ENCODE data around the gene PPP3CB.

- TF ChIP-seq POLR2A (IDR thresholded peaks at IDR 0.05), result no peak
- TF ChIP-seq, protein P1, sequence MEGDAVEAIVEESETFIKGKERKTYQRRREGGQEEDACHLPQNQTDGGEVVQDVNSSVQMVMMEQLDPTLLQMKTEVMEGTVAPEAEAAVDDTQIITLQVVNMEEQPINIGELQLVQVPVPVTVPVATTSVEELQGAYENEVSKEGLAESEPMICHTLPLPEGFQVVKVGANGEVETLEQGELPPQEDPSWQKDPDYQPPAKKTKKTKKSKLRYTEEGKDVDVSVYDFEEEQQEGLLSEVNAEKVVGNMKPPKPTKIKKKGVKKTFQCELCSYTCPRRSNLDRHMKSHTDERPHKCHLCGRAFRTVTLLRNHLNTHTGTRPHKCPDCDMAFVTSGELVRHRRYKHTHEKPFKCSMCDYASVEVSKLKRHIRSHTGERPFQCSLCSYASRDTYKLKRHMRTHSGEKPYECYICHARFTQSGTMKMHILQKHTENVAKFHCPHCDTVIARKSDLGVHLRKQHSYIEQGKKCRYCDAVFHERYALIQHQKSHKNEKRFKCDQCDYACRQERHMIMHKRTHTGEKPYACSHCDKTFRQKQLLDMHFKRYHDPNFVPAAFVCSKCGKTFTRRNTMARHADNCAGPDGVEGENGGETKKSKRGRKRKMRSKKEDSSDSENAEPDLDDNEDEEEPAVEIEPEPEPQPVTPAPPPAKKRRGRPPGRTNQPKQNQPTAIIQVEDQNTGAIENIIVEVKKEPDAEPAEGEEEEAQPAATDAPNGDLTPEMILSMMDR (IDR thresholded peaks at IDR 0.05), result no peak
Observed at GRCh38 chr10:73494877-73495225, 973 bp downstream of the PPP3CB start.
